Measurements from ENCODE around the gene SLC16A10. TPM values are rescaled to one million over a fixed set of nuclear protein-coding genes. Genes with fewer than 3 reads are reported as not detected.
"Not testable (repeated sequence)": the region's sequence is repeated elsewhere in the genome, so short reads cannot be mapped to it uniquely, and the experiment has no call there.

The SLC16A10 gene
- total and polyA plus RNA-seq, 9 donors: 1.3 to 5.1 (median 2.5) TPM

- Histone ChIP-seq H3K4me3 (ENCODE audit: low read length) (peak overlapping the region; percentile 42), H3K36me3 (ENCODE audit: control insufficient read depth, insufficient read depth, low read length) (no peaks in the 10 kb centered on the region), H3K27me3 (ENCODE audit: control insufficient read depth, insufficient read depth, low read length) (peaks cover 16% of the 10 kb centered on the region), H3K4me1 (ENCODE audit: control insufficient read depth, insufficient read depth, low read length) (peaks cover 6% of the 10 kb centered on the region), H3K27ac (ENCODE audit: low read length) (no peak overlapping the region), H3K9me3 (replicated peaks; ENCODE audit: control insufficient read depth, low read depth, low read length) (no peaks in the 10 kb centered on the region)
- DNase-seq: no peak
- whole genome bisulfite sequencing (ENCODE audit: insufficient coverage): 17% methylated on average over 2 of the region's 5 CpGs
Measured at GRCh38 chr6:111086685-111087084, 618 bp upstream of the SLC16A10 start.

- DNase-seq: peak; percentile 6
- WGBS (ENCODE audit: insufficient coverage): 1% methylated on average over 40 of the region's 54 CpGs
- peaks cover 19% of the 10 kb centered on the region for H3K27me3 ChIP-seq (ENCODE audit: control insufficient read depth, insufficient read depth, low read length)
- H3K4me3 ChIP-seq (ENCODE audit: low read length): peak overlapping the region; percentile 42
- H3K4me1 ChIP-seq (ENCODE audit: control insufficient read depth, insufficient read depth, low read length): peaks cover 12% of the 10 kb centered on the region
- H3K9me3 ChIP-seq (replicated peaks; ENCODE audit: control insufficient read depth, low read depth, low read length): no peaks in the 10 kb centered on the region
- no peak overlapping the region for H3K27ac ChIP-seq (ENCODE audit: low read length)
- H3K36me3 ChIP-seq (ENCODE audit: control insufficient read depth, insufficient read depth, low read length): no peaks in the 10 kb centered on the region
Measured at GRCh38 chr6:111087871-111088667, 766 bp downstream of the SLC16A10 start.

- no peak overlapping the region for H3K27ac ChIP-seq (ENCODE audit: low read length)
- H3K4me3 ChIP-seq (ENCODE audit: low read length): peak overlapping the region; percentile 42
- no peaks in the 10 kb centered on the region for H3K36me3 ChIP-seq (ENCODE audit: control insufficient read depth, insufficient read depth, low read length)
- no CpG with 5 or more reads among the region's 5 CpGs for WGBS (ENCODE audit: insufficient coverage)
- H3K9me3 ChIP-seq (replicated peaks; ENCODE audit: control insufficient read depth, low read depth, low read length): no peaks in the 10 kb centered on the region
- H3K4me1 ChIP-seq (ENCODE audit: control insufficient read depth, insufficient read depth, low read length): peaks cover 12% of the 10 kb centered on the region
- DNase-seq: no peak
- H3K27me3 ChIP-seq (ENCODE audit: control insufficient read depth, insufficient read depth, low read length): peaks cover 19% of the 10 kb centered on the region
Measured at GRCh38 chr6:111088668-111089003, 1.3 kb downstream of the SLC16A10 start.

GRCh38 chr6:111090766-111091165 lies 3.5 kb downstream of the SLC16A10 start:
- Histone ChIP-seq H3K4me3 (ENCODE audit: low read length) (no peak overlapping the region), H3K4me1 (ENCODE audit: control insufficient read depth, insufficient read depth, low read length) (peaks cover 12% of the 10 kb centered on the region)
- WGBS (ENCODE audit: insufficient coverage): no CpG with 5 or more reads among the region's 4 CpGs

GRCh38 chr6:111091987-111092386 lies 4.7 kb downstream of the SLC16A10 start:
- H3K27ac ChIP-seq (ENCODE audit: low read length): peak overlapping the region; percentile 62
- H3K4me3 ChIP-seq (ENCODE audit: low read length): no peak overlapping the region
- peaks cover 10% of the 10 kb centered on the region for H3K4me1 ChIP-seq (ENCODE audit: control insufficient read depth, insufficient read depth, low read length)
- H3K27me3 ChIP-seq (ENCODE audit: control insufficient read depth, insufficient read depth, low read length): peaks cover 14% of the 10 kb centered on the region
- DNase-seq: peak; percentile 42
- H3K9me3 ChIP-seq (replicated peaks; ENCODE audit: control insufficient read depth, low read depth, low read length): no peaks in the 10 kb centered on the region
- no peaks in the 10 kb centered on the region for H3K36me3 ChIP-seq (ENCODE audit: control insufficient read depth, insufficient read depth, low read length)
- WGBS (ENCODE audit: insufficient coverage): 69% methylated on average over 3 of the region's 3 CpGs

More at GRCh38 chr6:111090766-111091165, 3.5 kb downstream of the SLC16A10 start:
- no peak for DNase-seq
- Histone ChIP-seq H3K27me3 (ENCODE audit: control insufficient read depth, insufficient read depth, low read length) (peaks cover 17% of the 10 kb centered on the region), H3K36me3 (ENCODE audit: control insufficient read depth, insufficient read depth, low read length) (no peaks in the 10 kb centered on the region), H3K27ac (ENCODE audit: low read length) (no peak overlapping the region), H3K9me3 (replicated peaks; ENCODE audit: control insufficient read depth, low read depth, low read length) (no peaks in the 10 kb centered on the region)

GRCh38 chr6:111095488-111095887 lies 8.2 kb downstream of the SLC16A10 start:
- no CpG with 5 or more reads among the region's 1 CpG for WGBS (ENCODE audit: insufficient coverage)
- not testable (repeated sequence) for H3K27ac ChIP-seq (ENCODE audit: low read length); H3K4me1 ChIP-seq (ENCODE audit: control insufficient read depth, insufficient read depth, low read length); H3K27me3 ChIP-seq (ENCODE audit: control insufficient read depth, insufficient read depth, low read length); H3K36me3 ChIP-seq (ENCODE audit: control insufficient read depth, insufficient read depth, low read length); H3K9me3 ChIP-seq (replicated peaks; ENCODE audit: control insufficient read depth, low read depth, low read length); H3K4me3 ChIP-seq (ENCODE audit: low read length); DNase-seq

GRCh38 chr6:111096246-111096645 lies 8.9 kb downstream of the SLC16A10 start:
- H3K36me3 ChIP-seq (ENCODE audit: control insufficient read depth, insufficient read depth, low read length): no peaks in the 10 kb centered on the region
- no CpG with 5 or more reads among the region's 3 CpGs for WGBS (ENCODE audit: insufficient coverage)
- peaks cover 2% of the 10 kb centered on the region for H3K27me3 ChIP-seq (ENCODE audit: control insufficient read depth, insufficient read depth, low read length)
- no peak for DNase-seq
- no peaks in the 10 kb centered on the region for H3K9me3 ChIP-seq (replicated peaks; ENCODE audit: control insufficient read depth, low read depth, low read length)
- no peak overlapping the region for H3K27ac ChIP-seq (ENCODE audit: low read length)
- H3K4me3 ChIP-seq (ENCODE audit: low read length): no peak overlapping the region
- H3K4me1 ChIP-seq (ENCODE audit: control insufficient read depth, insufficient read depth, low read length): peaks cover 6% of the 10 kb centered on the region

- H3K27me3 ChIP-seq (ENCODE audit: control insufficient read depth, insufficient read depth, low read length): no peaks in the 10 kb centered on the region
- DNase-seq: no peak
- no peak overlapping the region for H3K27ac ChIP-seq (ENCODE audit: low read length)
- WGBS (ENCODE audit: insufficient coverage): 80% methylated on average over 1 of the region's 2 CpGs
- no peak overlapping the region for H3K4me3 ChIP-seq (ENCODE audit: low read length)
- no peaks in the 10 kb centered on the region for H3K4me1 ChIP-seq (ENCODE audit: control insufficient read depth, insufficient read depth, low read length)
- no peaks in the 10 kb centered on the region for H3K36me3 ChIP-seq (ENCODE audit: control insufficient read depth, insufficient read depth, low read length)
- H3K9me3 ChIP-seq (replicated peaks; ENCODE audit: control insufficient read depth, low read depth, low read length): no peaks in the 10 kb centered on the region
Measured at GRCh38 chr6:111098597-111098996, 11.3 kb downstream of the SLC16A10 start.

- Histone ChIP-seq H3K36me3 (ENCODE audit: control insufficient read depth, insufficient read depth, low read length) (no peaks in the 10 kb centered on the region), H3K27me3 (ENCODE audit: control insufficient read depth, insufficient read depth, low read length) (no peaks in the 10 kb centered on the region), H3K27ac (ENCODE audit: low read length) (no peak overlapping the region), H3K4me3 (ENCODE audit: low read length) (no peak overlapping the region), H3K4me1 (ENCODE audit: control insufficient read depth, insufficient read depth, low read length) (no peaks in the 10 kb centered on the region), H3K9me3 (replicated peaks; ENCODE audit: control insufficient read depth, low read depth, low read length) (no peaks in the 10 kb centered on the region)
- DNase-seq: no peak
- no CpG with 5 or more reads among the region's 3 CpGs for WGBS (ENCODE audit: insufficient coverage)
Measured at GRCh38 chr6:111101987-111102386, 14.7 kb downstream of the SLC16A10 start.

GRCh38 chr6:111105578-111105977 lies 18.3 kb downstream of the SLC16A10 start:
- no peak overlapping the region for H3K27ac ChIP-seq (ENCODE audit: low read length)
- H3K4me3 ChIP-seq (ENCODE audit: low read length): no peak overlapping the region
- WGBS (ENCODE audit: insufficient coverage): 53% methylated on average over 3 of the region's 5 CpGs
- no peaks in the 10 kb centered on the region for H3K36me3 ChIP-seq (ENCODE audit: control insufficient read depth, insufficient read depth, low read length)
- DNase-seq: no peak
- no peaks in the 10 kb centered on the region for H3K4me1 ChIP-seq (ENCODE audit: control insufficient read depth, insufficient read depth, low read length)
- H3K27me3 ChIP-seq (ENCODE audit: control insufficient read depth, insufficient read depth, low read length): no peaks in the 10 kb centered on the region
- peaks cover 6% of the 10 kb centered on the region for H3K9me3 ChIP-seq (replicated peaks; ENCODE audit: control insufficient read depth, low read depth, low read length)

Measured in muscle of leg (tissue), 11 donors.